Ovary (tissue), 3 donors: ENCODE measurements around the gene NDE1.

Source experiments
- CTCF ChIP-seq, 3 donors: fragments of 450-650 bp in 2 of 3; fragments of 200-600 bp in 1 of 3; IDR thresholded peaks; one replicate each; pipeline versions ENCODE4 v1.5.1 to v1.8.0; 2016 to 2022; ENCODE audit warnings: antibody characterized with exemption in 3 of 3, mild to moderate bottlenecking in 1 of 3
- POLR2A ChIP-seq: fragments of 450-650 bp; IDR thresholded peaks from one replicate; pipeline ENCODE4 v1.6.1; 2017; ENCODE audit warnings: antibody characterized with exemption, mild to moderate bottlenecking, moderate library complexity
- donor health status: DM: no; HTN: no; CAD: no.

GRCh38 chr16:15732416-15732815 is 82.4 kb downstream of the NDE1 start:
- TF ChIP-seq CTCF (IDR thresholded peaks at IDR 0.05) (no peak), POLR2A (no peak)
